Psoas muscle (tissue), 8 donors: Measurements from ENCODE around the gene ATP8A2. TPM values are rescaled to one million over a fixed set of nuclear protein-coding genes. Genes with fewer than 3 reads are reported as not detected.

Experiments used
- ATAC-seq, 4 donors: fragments of 200-7000 bp; cut with Tn5 transposase; one replicate each; pipeline ENCODE4 v1.9.1; 2020; ENCODE audit warnings: moderate library complexity in 3 of 4, mild to moderate bottlenecking in 2 of 4
- DNase-seq, 2 donors: peaks; one replicate each; pipeline ENCODE4 v3.0.0-alpha.2; 2020
- H3K27ac ChIP-seq: fragments of 200-600 bp; one replicate; pipeline ENCODE4 v1.8.0; 2022
- H3K27me3 ChIP-seq, 3 donors: fragments of 200-600 bp in 1 of 3; one replicate each; pipeline versions ENCODE4 v1.6.1 to v1.8.0; 2013 to 2022; ENCODE audit warnings: low read length in 2 of 3, mild to moderate bottlenecking in 2 of 3, moderate library complexity in 1 of 3; ENCODE audit not compliant: insufficient read depth in 3 of 3
- H3K36me3 ChIP-seq, 2 donors: fragments of 200-600 bp in 1 of 2; one replicate each; pipeline versions ENCODE4 v1.6.1 to v1.8.0; 2013 to 2022; ENCODE audit warnings: low read depth in 1 of 2, mild to moderate bottlenecking in 1 of 2, moderate library complexity in 1 of 2; ENCODE audit not compliant: insufficient read depth in 1 of 2
- H3K4me1 ChIP-seq: fragments of 200-600 bp; one replicate; pipeline ENCODE4 v1.8.0; 2022
- H3K4me3 ChIP-seq: fragments of 200-600 bp; one replicate; pipeline ENCODE4 v1.8.0; 2022; ENCODE audit warnings: mild to moderate bottlenecking
- H3K9me3 ChIP-seq: fragments of 200-600 bp; one replicate; pipeline ENCODE4 v1.8.0; 2022
- CTCF ChIP-seq: fragments of 200-600 bp; IDR thresholded peaks from one replicate; pipeline ENCODE4 v1.8.0; 2022; ENCODE audit warnings: antibody characterized with exemption
- WGBS, 3 donors: extraction: QIAGEN DNeasy Blood & Tissue Kit; methylation state at CpG; one replicate each; pipeline versions ENCODE4 v1.1.6 to v1.1.7; 2013; 5-methylcytosine and 5-hydroxymethylcytosine counted together
- intact Hi-C, 2 donors: fragments of 100-400 bp; cut with DNase I; formaldehyde crosslinking; loops; one replicate each; pipeline versions ENCODE4 v1.11.0 to v1.14.2; 2022
- polyA plus RNA-seq, 3 donors: library from polyadenylated mRNA; stranded (reverse); fragments of 200-250 nt; gene quantifications; one replicate each; pipeline ENCODE4 v1.2.3, GENCODE V29; 2013
- total RNA-seq, 4 donors: library from RNA; stranded (reverse); fragmentation: NEBNext Ultra II Directional in 2 of 4; extraction: Animal tissue kit (Norgen Biotek cat#: 25700) in 2 of 4; gene quantifications; one replicate each; pipeline versions ENCODE4 v1.2.1 to v1.2.4, GENCODE V29; 2021 to 2023
- donor health status: healthy with polysubstance abuse.
- donor health status: DM: no; HTN: no; CAD: no; lungs with moderate emphysema.
- donor health status: Bipolar disorder and iron deficiency.
- donor health status: healthy.
- donor health status: DM: yes; HTN: yes; CAD: no.
- donor health status: DM: no; HTN: no; CAD: no.
- donor health status: DM: no; HTN: no; CAD: no.
- donor health status: DM: yes; HTN: yes; CAD: no.

Gene ATP8A2
- total and polyA plus RNA-seq, 7 donors: 0.02 to 0.22 (median 0.04) TPM; not detected in 2

GRCh38 chr13:26038931-26039475 lies 667.2 kb downstream of the ATP8A2 start:
- H3K36me3 ChIP-seq: no peaks in the 10 kb centered on the region
- no peak overlapping the region for H3K27ac ChIP-seq
- no peaks in the 10 kb centered on the region for H3K9me3 ChIP-seq
- H3K4me3 ChIP-seq: no peak overlapping the region
- no peak for ATAC-seq
- H3K27me3 ChIP-seq: no peaks in the 10 kb centered on the region
- no peak for DNase-seq
- no peaks in the 10 kb centered on the region for H3K4me1 ChIP-seq
- intact Hi-C loops: no loop called here
- no peak for TF ChIP-seq CTCF
- WGBS, 3 donors: 94 to 98% (median 97%) methylated on average over 8 of the region's 8 CpGs

- TF ChIP-seq CTCF: no peak
- DNase-seq (no peak), ATAC-seq (no peak)
- intact Hi-C loops: no loop called here
- no peaks in the 10 kb centered on the region for H3K9me3 ChIP-seq
- WGBS, 3 donors: 67 to 90% (median 74%) methylated on average over 3 of the region's 3 CpGs
- no peak overlapping the region for H3K4me3 ChIP-seq
- H3K4me1 ChIP-seq: no peaks in the 10 kb centered on the region
- no peak overlapping the region for H3K27ac ChIP-seq
- no peaks in the 10 kb centered on the region for H3K36me3 ChIP-seq
- no peaks in the 10 kb centered on the region for H3K27me3 ChIP-seq
These were observed 669.7 kb downstream of the ATP8A2 start for GRCh38 chr13:26041444-26041843.

- no peaks in the 10 kb centered on the region for H3K27me3 ChIP-seq
- DNase-seq: no peak
- no peak overlapping the region for H3K27ac ChIP-seq
- no peaks in the 10 kb centered on the region for H3K9me3 ChIP-seq
- TF ChIP-seq CTCF: no peak
- WGBS, 3 donors: 82 to 94% (median 86%) methylated on average over 1 of the region's 1 CpG
- no peaks in the 10 kb centered on the region for H3K36me3 ChIP-seq
- H3K4me3 ChIP-seq: no peak overlapping the region
- no peak for ATAC-seq
- no peaks in the 10 kb centered on the region for H3K4me1 ChIP-seq
- intact Hi-C loops: no loop called here
These were observed 671.0 kb downstream of the ATP8A2 start for GRCh38 chr13:26042785-26043184.

GRCh38 chr13:26045142-26045541 lies 673.4 kb downstream of the ATP8A2 start:
- no peak for TF ChIP-seq CTCF
- ATAC-seq (no peak), DNase-seq (no peak)
- H3K27ac ChIP-seq: no peak overlapping the region
- H3K4me3 ChIP-seq: no peak overlapping the region
- H3K36me3 ChIP-seq: no peaks in the 10 kb centered on the region
- 92 to 94% (median 93%) methylated on average over 2 of the region's 2 CpGs for WGBS, 3 donors
- H3K4me1 ChIP-seq: no peaks in the 10 kb centered on the region
- no peaks in the 10 kb centered on the region for H3K9me3 ChIP-seq
- peaks cover 0 to under 1% (median 0%) of the 10 kb centered on the region in 3 donors for H3K27me3 ChIP-seq
- intact Hi-C loops: no loop called here

GRCh38 chr13:26046639-26047038 lies 674.9 kb downstream of the ATP8A2 start:
- Histone ChIP-seq H3K9me3 (no peaks in the 10 kb centered on the region), H3K27ac (no peak overlapping the region), H3K4me3 (no peak overlapping the region), H3K27me3 (peaks cover 0 to 14% (median 0%) of the 10 kb centered on the region in 3 donors), H3K36me3 (no peaks in the 10 kb centered on the region), H3K4me1 (peaks cover 6% of the 10 kb centered on the region)
- DNase-seq (no peak), ATAC-seq (no peak)
- TF ChIP-seq CTCF: no peak
- WGBS, 3 donors: 80 to 88% (median 82%) methylated on average over 16 of the region's 16 CpGs
- intact Hi-C loops: no loop called here
